C4-2B (cell line): ENCODE measurements around the gene EIF3L.

Experiments
- CTCF ChIP-seq: fragments of 450-650 bp; conservative IDR thresholded peaks from 2 replicates; pipeline ENCODE4 v1.5.1; 2017; ENCODE audit warnings: mild to moderate bottlenecking
- ZFX ChIP-seq: fragments of 450-650 bp; IDR thresholded peaks from 2 replicates; pipeline ENCODE4 v1.6.1; 2017

GRCh38 chr22:37852418-37852817 lies 3.2 kb downstream of the EIF3L start:
- TF ChIP-seq CTCF (no peak), ZFX (no peak)
